ENCODE measurements around the gene CASP2. TPM values are rescaled to one million over a fixed set of nuclear protein-coding genes. Genes with fewer than 3 reads are reported as not detected.
A peak's percentile ranks its signal among the peaks of the same experiment; 100 is the strongest.

CASP2 gene
- total RNA-seq, 1 experiment from 2014 or later, result 64.1 TPM

DNA sequence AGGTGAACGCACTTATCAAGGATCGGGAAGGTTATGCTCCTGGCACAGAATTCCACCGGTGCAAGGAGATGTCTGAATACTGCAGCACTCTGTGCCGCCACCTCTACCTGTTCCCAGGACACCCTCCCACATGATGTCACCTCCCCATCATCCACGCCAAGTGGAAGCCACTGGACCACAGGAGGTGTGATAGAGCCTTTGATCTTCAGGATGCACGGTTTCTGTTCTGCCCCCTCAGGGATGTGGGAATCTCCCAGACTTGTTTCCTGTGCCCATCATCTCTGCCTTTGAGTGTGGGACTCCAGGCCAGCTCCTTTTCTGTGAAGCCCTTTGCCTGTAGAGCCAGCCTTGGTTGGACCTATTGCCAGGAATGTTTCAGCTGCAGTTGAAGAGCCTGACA lies 16.8 kb downstream of the CASP2 start:
- ATAC-seq (0 out of 2 replicates have a peak, but pooled peaks have one; percentile 12), DNase-seq (ENCODE audit: low read depth, low spot score) (no peak)
- CTCF ChIA-PET, result interaction anchor here (0.9 to 1.0 kb wide), 2 partner anchors 65 to 89 kb away, joined by 3 read pairs; no protein-coding TSS in a partner anchor
- RAD21 ChIA-PET (ENCODE audit: low non-redundant PET in 1 of 2, low total read pairs in 2 of 2, uncharacterized antibody in 2 of 2, unreplicated experiment in 2 of 2), result no interaction called here
- Histone ChIP-seq H4K20me1 (ENCODE audit: insufficient read depth) (no peaks in the 10 kb centered on the region), H3K79me2 (ENCODE audit: insufficient read depth, low read length) (peaks cover 4% of the 10 kb centered on the region; the same call in 1 of the 2 replicates), H3K9me2 (ENCODE audit: insufficient read depth) (no peaks in the 10 kb centered on the region), H3K36me3 (ENCODE audit: control insufficient read depth in 1 of 2, insufficient read depth in 2 of 2, low read length in 2 of 2) (peaks cover 57 to 74% of the 10 kb centered on the region in 2 experiments), H3K4me1 (ENCODE audit: control insufficient read depth in 1 of 2, insufficient read depth in 2 of 2, low read length in 2 of 2) (no peaks in the 10 kb centered on the region), H3K9me3 (ENCODE audit: control insufficient read depth in 1 of 2, insufficient read depth in 1 of 2, low read depth in 1 of 2, low read length in 2 of 2) (no peaks in the 10 kb centered on the region), H3K4me2 (ENCODE audit: low read length) (no peak overlapping the region), H3K9ac (ENCODE audit: low read length) (no peak overlapping the region), H3K27ac (ENCODE audit: low read depth, low read length) (no peak overlapping the region), H3K4me3 (replicated peaks in 1 of 2; ENCODE audit: low read depth in 1 of 2, low read length in 2 of 2) (no peak overlapping the region), H2AFZ (ENCODE audit: low read depth, low read length, poor library complexity, severe bottlenecking) (no peak overlapping the region), H3K27me3 (ENCODE audit: insufficient read depth, low read length) (no peaks in the 10 kb centered on the region)
- no TSS peak for BruUV-seq (replicated peaks)
- intact Hi-C loops (cut with micrococcal nuclease), result loop anchor here (1.0 to 5.0 kb wide), 3 partner anchors 65 to 298 kb away; partner anchors contain the start of gene EPHA1
- POLR2A ChIA-PET, result no interaction called here
- TF ChIP-seq YY1 (IDR thresholded peaks at IDR 0.05; ENCODE audit: extremely low read depth, insufficient replicate concordance, low read depth, low read length) (no peak), ELF1 (IDR thresholded peaks at IDR 0.05; ENCODE audit: borderline replicate concordance, low read depth) (no peak), SP1 (IDR thresholded peaks at IDR 0.05; ENCODE audit: low read depth) (no peak), TCF7L2 (IDR thresholded peaks at IDR 0.05; ENCODE audit: borderline replicate concordance, extremely low read depth, insufficient read depth, insufficient read length) (no peak), CBX3 (IDR thresholded peaks at IDR 0.05; ENCODE audit: low read depth) (no peak), EGR1 (IDR thresholded peaks at IDR 0.05; ENCODE audit: low read depth) (no peak), POLR2AphosphoS5 (IDR thresholded peaks at IDR 0.05; ENCODE audit: low read depth, low read length) (no peak)
- TF ChIP-seq, protein P1, sequence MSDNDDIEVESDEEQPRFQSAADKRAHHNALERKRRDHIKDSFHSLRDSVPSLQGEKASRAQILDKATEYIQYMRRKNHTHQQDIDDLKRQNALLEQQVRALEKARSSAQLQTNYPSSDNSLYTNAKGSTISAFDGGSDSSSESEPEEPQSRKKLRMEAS (IDR thresholded peaks at IDR 0.05), result no peak
- TF ChIP-seq, protein P2, sequence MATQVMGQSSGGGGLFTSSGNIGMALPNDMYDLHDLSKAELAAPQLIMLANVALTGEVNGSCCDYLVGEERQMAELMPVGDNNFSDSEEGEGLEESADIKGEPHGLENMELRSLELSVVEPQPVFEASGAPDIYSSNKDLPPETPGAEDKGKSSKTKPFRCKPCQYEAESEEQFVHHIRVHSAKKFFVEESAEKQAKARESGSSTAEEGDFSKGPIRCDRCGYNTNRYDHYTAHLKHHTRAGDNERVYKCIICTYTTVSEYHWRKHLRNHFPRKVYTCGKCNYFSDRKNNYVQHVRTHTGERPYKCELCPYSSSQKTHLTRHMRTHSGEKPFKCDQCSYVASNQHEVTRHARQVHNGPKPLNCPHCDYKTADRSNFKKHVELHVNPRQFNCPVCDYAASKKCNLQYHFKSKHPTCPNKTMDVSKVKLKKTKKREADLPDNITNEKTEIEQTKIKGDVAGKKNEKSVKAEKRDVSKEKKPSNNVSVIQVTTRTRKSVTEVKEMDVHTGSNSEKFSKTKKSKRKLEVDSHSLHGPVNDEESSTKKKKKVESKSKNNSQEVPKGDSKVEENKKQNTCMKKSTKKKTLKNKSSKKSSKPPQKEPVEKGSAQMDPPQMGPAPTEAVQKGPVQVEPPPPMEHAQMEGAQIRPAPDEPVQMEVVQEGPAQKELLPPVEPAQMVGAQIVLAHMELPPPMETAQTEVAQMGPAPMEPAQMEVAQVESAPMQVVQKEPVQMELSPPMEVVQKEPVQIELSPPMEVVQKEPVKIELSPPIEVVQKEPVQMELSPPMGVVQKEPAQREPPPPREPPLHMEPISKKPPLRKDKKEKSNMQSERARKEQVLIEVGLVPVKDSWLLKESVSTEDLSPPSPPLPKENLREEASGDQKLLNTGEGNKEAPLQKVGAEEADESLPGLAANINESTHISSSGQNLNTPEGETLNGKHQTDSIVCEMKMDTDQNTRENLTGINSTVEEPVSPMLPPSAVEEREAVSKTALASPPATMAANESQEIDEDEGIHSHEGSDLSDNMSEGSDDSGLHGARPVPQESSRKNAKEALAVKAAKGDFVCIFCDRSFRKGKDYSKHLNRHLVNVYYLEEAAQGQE (IDR thresholded peaks at IDR 0.05; ENCODE audit: low read depth), result no peak
- TF ChIP-seq, protein P3, sequence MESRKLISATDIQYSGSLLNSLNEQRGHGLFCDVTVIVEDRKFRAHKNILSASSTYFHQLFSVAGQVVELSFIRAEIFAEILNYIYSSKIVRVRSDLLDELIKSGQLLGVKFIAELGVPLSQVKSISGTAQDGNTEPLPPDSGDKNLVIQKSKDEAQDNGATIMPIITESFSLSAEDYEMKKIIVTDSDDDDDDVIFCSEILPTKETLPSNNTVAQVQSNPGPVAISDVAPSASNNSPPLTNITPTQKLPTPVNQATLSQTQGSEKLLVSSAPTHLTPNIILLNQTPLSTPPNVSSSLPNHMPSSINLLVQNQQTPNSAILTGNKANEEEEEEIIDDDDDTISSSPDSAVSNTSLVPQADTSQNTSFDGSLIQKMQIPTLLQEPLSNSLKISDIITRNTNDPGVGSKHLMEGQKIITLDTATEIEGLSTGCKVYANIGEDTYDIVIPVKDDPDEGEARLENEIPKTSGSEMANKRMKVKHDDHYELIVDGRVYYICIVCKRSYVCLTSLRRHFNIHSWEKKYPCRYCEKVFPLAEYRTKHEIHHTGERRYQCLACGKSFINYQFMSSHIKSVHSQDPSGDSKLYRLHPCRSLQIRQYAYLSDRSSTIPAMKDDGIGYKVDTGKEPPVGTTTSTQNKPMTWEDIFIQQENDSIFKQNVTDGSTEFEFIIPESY (IDR thresholded peaks at IDR 0.05; ENCODE audit: extremely low read depth, insufficient replicate concordance, low read length), result no peak

Data from HCT116 (cell line).